HG02884 (cell line): ENCODE results near the gene TMCC1.

ENCODE experiments used
- ATAC-seq: cut with Tn5 transposase; IDR thresholded peaks from one replicate; pipeline ENCODE4 v1.9.1; 2021; ENCODE audit warnings: mild to moderate bottlenecking, moderate library complexity; ENCODE audit not compliant: unreplicated experiment

Gene TMCC1

GRCh38 chr3:129626744-129627349 lies 266.7 kb downstream of the TMCC1 start:
- ATAC-seq, result peak; percentile 87

GRCh38 chr3:129625072-129625874 lies 268.2 kb downstream of the TMCC1 start:
- ATAC-seq, result no peak

- no peak for ATAC-seq
These were observed 269.0 kb downstream of the TMCC1 start for GRCh38 chr3:129624347-129625071.

DNA sequence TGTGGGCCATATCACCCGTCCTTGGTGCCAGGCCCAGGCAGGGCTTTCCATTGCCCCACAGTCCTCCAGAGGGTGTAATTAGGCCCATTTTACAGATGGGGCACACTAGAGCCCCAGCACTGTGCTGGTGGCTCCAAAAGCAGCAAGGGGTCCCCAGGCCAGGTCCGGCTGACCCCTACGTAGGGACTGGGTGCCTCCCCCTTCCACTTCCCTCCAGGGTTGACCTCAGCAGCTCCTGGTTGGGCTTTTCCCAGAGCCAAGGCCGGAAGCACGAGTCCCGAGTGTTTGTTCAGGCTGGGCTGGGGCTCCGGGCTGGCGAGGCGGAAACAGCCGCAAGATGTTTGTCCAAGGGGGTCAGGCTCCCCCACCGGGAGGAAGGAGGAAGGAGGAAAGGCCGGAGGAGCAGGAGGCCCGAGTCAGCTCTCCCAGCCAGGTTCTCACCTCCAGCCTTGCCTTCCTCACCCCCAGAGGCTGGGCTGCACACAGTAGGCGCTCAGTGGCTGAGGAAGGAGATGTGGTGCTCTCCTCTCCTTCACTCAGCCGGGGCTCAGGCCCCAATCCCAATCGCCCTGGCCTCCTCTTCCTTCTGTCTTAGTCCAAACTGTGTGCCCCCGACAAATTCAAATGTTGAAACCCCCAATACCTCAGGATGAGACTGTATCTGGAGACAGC lies 269.9 kb downstream of the TMCC1 start:
- ATAC-seq, result no peak

DNA sequence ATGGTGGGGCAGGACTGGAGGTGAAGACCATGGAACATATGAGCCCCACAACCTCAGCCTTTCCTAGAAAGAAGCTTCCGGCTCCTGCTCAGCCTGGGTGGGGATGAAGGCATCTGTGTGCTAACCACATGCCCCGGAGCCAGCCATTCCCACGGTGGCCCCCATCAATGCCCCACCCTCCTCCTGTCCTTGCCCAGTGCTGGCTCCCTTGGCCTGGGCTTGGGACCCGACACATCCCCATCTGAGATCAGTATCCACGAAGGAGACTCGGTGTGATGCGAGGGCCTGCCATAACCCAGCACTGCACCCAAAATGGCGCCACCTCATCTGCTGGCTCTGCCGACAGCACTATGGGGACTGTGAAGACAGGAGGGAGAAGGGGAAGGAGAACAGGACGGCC lies 270.6 kb downstream of the TMCC1 start:
- ATAC-seq, result no peak

- no peak for ATAC-seq
These were observed 271.2 kb downstream of the TMCC1 start for GRCh38 chr3:129622226-129622874.

GRCh38 chr3:129621626-129622225 lies 271.8 kb downstream of the TMCC1 start:
- ATAC-seq, result no peak

GRCh38 chr3:129620828-129621559 lies 272.5 kb downstream of the TMCC1 start:
- no peak for ATAC-seq

DNA sequence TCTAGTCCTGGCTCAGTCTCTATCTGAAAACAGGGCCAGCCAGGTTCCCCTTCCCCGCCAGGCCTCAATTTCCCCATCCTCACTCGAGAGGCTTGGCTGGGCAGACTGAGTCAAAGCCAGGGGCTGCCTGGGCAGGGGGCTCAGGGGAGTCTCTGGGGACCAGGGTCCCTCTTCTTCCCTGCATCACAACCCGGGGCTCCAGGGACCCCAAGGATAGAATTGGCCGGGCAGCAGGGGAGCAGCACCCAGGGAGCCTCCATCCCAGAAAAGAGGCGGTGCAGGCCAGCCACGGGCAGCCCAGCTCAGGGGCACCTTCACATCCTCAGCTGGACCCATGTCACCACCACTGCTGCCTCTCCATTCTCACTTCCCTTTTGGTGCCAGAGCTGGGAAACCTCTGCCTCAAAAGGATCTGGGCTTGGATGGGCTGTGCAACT lies 273.8 kb downstream of the TMCC1 start:
- no peak for ATAC-seq

GRCh38 chr3:129618901-129619671 lies 274.4 kb downstream of the TMCC1 start:
- ATAC-seq, result no peak

GRCh38 chr3:129618186-129618820 lies 275.2 kb downstream of the TMCC1 start:
- no peak for ATAC-seq

- no peak for ATAC-seq
These were observed 275.9 kb downstream of the TMCC1 start for GRCh38 chr3:129617381-129618185.

- no peak for ATAC-seq
These were observed 276.8 kb downstream of the TMCC1 start for GRCh38 chr3:129616713-129617112.

DNA sequence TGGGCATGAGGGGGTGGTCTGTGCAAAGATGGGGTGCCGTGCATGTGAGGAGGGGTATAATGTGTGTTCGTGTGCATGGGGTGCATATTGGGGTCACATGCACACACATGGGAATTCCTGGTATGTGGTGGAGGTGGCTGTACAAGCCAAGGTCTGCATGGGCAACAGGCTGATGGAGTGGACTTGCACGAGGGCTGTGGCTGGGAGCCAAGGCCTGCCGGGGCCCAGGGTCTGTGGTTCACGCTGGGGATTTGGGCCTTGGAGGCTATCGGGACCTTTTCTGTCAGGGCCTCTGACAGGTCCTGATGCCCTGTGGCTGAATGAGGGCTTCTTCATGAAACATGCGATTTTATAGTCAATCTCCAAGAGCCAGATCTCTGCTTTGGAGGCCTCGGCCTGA lies 277.2 kb downstream of the TMCC1 start:
- ATAC-seq, result no peak

GRCh38 chr3:129615751-129616281 lies 277.7 kb downstream of the TMCC1 start:
- no peak for ATAC-seq

DNA sequence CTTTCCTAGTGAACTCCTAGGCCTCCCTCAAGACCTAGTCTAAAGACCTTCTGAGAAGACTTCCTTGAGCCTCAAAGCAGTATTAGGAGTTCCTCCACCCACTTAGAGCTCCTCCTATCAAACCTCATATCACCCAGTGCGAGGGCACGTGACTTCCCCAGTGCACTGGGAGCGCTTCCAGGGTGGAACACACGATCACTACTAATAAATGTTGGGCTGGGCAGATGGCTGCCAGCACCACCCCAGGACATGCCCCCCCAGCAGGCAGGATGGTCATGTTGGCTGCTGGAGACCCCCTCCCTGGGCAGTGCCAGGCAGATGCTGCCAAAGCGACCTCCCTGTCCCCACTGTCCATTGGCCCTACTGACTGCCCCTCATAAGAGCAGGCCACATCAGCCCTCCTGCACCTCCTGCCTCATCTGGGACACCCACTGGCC lies 278.6 kb downstream of the TMCC1 start:
- no peak for ATAC-seq

GRCh38 chr3:129614435-129614834 lies 279.1 kb downstream of the TMCC1 start:
- no peak for ATAC-seq
